ENCODE measurements around the gene ODF2.

GRCh38 chr9:128422783-128423150 is 33.0 kb upstream of the ODF2 start:
- TF ChIP-seq, protein P1, sequence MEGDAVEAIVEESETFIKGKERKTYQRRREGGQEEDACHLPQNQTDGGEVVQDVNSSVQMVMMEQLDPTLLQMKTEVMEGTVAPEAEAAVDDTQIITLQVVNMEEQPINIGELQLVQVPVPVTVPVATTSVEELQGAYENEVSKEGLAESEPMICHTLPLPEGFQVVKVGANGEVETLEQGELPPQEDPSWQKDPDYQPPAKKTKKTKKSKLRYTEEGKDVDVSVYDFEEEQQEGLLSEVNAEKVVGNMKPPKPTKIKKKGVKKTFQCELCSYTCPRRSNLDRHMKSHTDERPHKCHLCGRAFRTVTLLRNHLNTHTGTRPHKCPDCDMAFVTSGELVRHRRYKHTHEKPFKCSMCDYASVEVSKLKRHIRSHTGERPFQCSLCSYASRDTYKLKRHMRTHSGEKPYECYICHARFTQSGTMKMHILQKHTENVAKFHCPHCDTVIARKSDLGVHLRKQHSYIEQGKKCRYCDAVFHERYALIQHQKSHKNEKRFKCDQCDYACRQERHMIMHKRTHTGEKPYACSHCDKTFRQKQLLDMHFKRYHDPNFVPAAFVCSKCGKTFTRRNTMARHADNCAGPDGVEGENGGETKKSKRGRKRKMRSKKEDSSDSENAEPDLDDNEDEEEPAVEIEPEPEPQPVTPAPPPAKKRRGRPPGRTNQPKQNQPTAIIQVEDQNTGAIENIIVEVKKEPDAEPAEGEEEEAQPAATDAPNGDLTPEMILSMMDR (IDR thresholded peaks at IDR 0.05) = no peak
- TF ChIP-seq TCF7L2 (IDR thresholded peaks at IDR 0.05; ENCODE audit: low read depth, low read length) (no peak), POLR2AphosphoS5 (IDR thresholded peaks at IDR 0.05; ENCODE audit: low read depth, low read length) (no peak), SIN3A (IDR thresholded peaks at IDR 0.05; ENCODE audit: borderline replicate concordance, insufficient read depth, low read depth, low read length) (no peak), REST (IDR thresholded peaks at IDR 0.05; ENCODE audit: insufficient read depth in 1 of 2, low read depth in 2 of 2, low read length in 1 of 2) (no peak)

Data from Panc1 (cell line).